SK-N-SH treated with all-trans-retinoic acid at 6 μM for 48 hours (cell line): ENCODE data around the gene MRPS5.

Experiments
- CSDC2 ChIP-seq: fragments of 250-450 bp; sonication (Bioruptor Pico); IDR thresholded peaks from 2 replicates; pipeline ENCODE4 v1.5.0; 2020; ENCODE audit warnings: mild to moderate bottlenecking, moderate library complexity
- PPARA ChIP-seq: fragments of 250-450 bp; sonication (Bioruptor Pico); IDR thresholded peaks from 2 replicates; pipeline ENCODE4 v1.5.0; 2020; ENCODE audit warnings: mild to moderate bottlenecking, borderline replicate concordance
- TOX ChIP-seq: fragments of 250-450 bp; sonication (Bioruptor Pico); IDR thresholded peaks from 2 replicates; pipeline ENCODE4 v1.8.0; 2021; ENCODE audit warnings: mild to moderate bottlenecking, moderate library complexity, borderline replicate concordance
- ZC3H10 ChIP-seq: fragments of 250-450 bp; sonication (Bioruptor Pico); IDR thresholded peaks from 2 replicates; pipeline ENCODE4 v1.5.1; 2021; ENCODE audit warnings: mild to moderate bottlenecking, moderate library complexity
- ZFP30 ChIP-seq: fragments of 450-650 bp; formaldehyde crosslinking; IDR thresholded peaks from 2 replicates; pipeline ENCODE4 v1.5.0; 2022; ENCODE audit warnings: mild to moderate bottlenecking, moderate library complexity
- ZNF8 ChIP-seq: fragments of 450-650 bp; formaldehyde crosslinking; IDR thresholded peaks from 2 replicates; pipeline ENCODE4 v1.5.0; 2020; ENCODE audit warnings: mild to moderate bottlenecking, moderate library complexity
- TF ChIP-seq, protein P1 (sequence below): fragments of 250-450 bp; sonication (Bioruptor Pico); IDR thresholded peaks from 2 replicates; pipeline ENCODE4 v1.8.0; 2020; ENCODE audit warnings: mild to moderate bottlenecking, moderate library complexity, borderline replicate concordance
- TF ChIP-seq, protein P2 (sequence below): fragments of 250-450 bp; sonication (Bioruptor Pico); IDR thresholded peaks from 2 replicates; pipeline ENCODE4 v1.5.0; 2020; ENCODE audit warnings: mild to moderate bottlenecking, moderate library complexity

DNA sequence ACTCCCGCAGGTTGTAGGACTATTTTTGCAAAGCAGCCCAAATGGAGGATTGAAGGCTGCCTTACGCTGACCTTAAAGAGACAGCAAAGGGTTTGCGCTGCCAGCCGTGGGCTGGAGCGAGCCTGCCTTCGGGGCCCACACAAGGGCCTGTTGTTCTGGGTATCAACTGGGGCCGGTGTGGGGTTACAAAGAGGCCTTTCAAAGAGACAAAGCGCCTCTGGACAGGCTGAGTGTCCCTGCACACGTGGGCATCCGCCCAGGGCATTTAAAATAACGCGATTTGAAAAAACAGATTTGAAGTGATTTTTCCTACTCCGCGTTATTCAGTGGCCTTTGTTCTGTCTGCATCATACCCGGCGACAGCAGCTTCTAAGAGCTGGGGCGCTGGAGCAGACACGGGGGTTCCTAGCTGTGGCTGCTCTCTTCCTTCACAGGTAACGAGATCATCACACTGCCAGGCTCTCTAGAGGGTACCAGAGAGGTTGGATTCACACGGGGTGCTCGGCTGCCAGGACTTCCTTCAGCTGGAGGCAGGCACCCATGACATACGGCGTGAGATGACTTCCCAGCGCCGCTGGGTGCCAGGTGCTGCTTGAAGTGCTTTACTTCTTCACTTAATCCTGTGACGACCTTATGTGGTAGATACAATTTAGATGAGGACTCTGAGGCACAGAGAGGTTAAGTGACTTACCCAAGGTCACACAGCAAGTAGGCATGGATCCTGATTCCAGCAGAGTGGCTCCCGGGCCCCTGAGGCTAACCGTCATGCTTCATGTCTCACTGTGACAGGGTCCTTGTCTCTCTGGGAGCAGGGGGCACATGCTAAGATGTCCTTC, 63.9 kb downstream of the MRPS5 start:
- TF ChIP-seq TOX (CRISPR knock-in tag): no peak
- TF ChIP-seq, protein P1, sequence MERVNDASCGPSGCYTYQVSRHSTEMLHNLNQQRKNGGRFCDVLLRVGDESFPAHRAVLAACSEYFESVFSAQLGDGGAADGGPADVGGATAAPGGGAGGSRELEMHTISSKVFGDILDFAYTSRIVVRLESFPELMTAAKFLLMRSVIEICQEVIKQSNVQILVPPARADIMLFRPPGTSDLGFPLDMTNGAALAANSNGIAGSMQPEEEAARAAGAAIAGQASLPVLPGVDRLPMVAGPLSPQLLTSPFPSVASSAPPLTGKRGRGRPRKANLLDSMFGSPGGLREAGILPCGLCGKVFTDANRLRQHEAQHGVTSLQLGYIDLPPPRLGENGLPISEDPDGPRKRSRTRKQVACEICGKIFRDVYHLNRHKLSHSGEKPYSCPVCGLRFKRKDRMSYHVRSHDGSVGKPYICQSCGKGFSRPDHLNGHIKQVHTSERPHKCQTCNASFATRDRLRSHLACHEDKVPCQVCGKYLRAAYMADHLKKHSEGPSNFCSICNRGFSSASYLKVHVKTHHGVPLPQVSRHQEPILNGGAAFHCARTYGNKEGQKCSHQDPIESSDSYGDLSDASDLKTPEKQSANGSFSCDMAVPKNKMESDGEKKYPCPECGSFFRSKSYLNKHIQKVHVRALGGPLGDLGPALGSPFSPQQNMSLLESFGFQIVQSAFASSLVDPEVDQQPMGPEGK (CRISPR knock-in tag): no peak
- TF ChIP-seq, protein P2, sequence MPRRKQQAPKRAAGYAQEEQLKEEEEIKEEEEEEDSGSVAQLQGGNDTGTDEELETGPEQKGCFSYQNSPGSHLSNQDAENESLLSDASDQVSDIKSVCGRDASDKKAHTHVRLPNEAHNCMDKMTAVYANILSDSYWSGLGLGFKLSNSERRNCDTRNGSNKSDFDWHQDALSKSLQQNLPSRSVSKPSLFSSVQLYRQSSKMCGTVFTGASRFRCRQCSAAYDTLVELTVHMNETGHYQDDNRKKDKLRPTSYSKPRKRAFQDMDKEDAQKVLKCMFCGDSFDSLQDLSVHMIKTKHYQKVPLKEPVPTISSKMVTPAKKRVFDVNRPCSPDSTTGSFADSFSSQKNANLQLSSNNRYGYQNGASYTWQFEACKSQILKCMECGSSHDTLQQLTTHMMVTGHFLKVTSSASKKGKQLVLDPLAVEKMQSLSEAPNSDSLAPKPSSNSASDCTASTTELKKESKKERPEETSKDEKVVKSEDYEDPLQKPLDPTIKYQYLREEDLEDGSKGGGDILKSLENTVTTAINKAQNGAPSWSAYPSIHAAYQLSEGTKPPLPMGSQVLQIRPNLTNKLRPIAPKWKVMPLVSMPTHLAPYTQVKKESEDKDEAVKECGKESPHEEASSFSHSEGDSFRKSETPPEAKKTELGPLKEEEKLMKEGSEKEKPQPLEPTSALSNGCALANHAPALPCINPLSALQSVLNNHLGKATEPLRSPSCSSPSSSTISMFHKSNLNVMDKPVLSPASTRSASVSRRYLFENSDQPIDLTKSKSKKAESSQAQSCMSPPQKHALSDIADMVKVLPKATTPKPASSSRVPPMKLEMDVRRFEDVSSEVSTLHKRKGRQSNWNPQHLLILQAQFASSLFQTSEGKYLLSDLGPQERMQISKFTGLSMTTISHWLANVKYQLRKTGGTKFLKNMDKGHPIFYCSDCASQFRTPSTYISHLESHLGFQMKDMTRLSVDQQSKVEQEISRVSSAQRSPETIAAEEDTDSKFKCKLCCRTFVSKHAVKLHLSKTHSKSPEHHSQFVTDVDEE (CRISPR knock-in tag): no peak
- no peak for TF ChIP-seq ZC3H10 (CRISPR knock-in tag)
- TF ChIP-seq ZFP30: no peak
- TF ChIP-seq ZNF8 (CRISPR knock-in tag): no peak
- TF ChIP-seq PPARA (CRISPR knock-in tag): no peak
- no peak for TF ChIP-seq CSDC2 (CRISPR knock-in tag)
